NOMO-1 treated with DMSO at 0.1 percent for 48 hours (cell line): Measurements from ENCODE around the gene SLC25A44.
"Not testable (repeated sequence)": the region's sequence is repeated elsewhere in the genome, so short reads cannot be mapped to it uniquely, and the experiment has no call there.

Source experiments
- DNase-seq: peaks from one replicate; lab custom pipeline; 2025; ENCODE audit not compliant: unreplicated experiment; lab: John Stamatoyannopoulos, UW

SLC25A44 gene

DNA sequence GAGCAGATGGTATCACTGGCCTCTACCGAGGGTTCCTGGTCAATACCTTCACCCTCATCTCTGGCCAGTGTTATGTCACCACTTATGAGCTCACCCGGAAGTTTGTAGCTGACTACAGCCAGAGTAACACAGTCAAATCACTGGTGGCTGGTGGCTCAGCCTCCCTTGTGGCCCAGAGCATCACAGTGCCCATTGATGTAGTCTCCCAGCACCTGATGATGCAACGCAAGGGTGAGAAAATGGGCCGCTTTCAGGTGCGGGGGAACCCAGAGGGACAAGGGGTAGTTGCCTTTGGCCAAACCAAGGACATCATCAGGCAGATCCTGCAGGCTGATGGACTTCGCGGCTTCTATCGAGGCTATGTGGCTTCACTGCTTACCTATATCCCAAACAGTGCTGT lies 6.1 kb downstream of the SLC25A44 start:
- DNase-seq: no peak

DNA sequence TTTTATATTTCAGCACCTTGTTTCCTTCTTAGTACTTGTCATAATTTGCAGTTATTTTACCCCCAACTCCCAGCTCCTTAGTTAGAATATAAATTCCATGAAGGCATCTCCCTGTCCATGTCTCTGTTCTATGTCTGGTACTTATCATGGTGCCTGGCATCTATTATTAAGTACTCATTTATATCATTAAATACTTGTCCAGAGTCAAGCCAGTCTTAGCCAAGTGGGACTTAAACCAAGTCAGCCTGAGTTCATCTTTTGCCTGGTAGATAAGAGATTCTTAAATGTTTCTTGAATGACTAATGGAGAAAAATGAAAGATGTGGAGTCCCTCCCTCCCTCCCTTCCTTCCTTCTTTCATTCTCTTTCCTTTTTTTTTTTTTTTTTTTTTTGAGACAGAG lies 9.4 kb downstream of the SLC25A44 start:
- DNase-seq: no peak

GRCh38 chr1:156204686-156205085 lies 10.8 kb downstream of the SLC25A44 start:
- DNase-seq: no peak

GRCh38 chr1:156211243-156211642 lies 17.3 kb downstream of the SLC25A44 start:
- DNase-seq: no peak

DNA sequence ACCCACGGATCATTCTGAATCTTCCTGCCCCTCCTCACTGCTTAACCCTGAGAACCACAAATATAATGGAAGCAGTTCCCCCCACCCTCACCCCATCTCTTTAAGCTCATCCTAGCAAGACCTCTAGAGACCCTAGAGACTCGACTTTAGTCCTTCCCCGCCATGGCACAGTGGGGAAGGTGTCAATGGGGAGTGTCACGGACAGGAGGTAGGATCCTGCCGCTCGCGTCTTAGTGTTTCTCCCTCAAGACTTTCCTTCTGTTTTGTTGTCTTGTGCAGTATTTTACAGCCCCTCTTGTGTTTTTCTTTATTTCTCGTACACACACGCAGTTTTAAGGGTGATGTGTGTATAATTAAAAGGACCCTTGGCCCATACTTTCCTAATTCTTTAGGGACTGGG lies 18.2 kb downstream of the SLC25A44 start:
- DNase-seq: no peak

DNA sequence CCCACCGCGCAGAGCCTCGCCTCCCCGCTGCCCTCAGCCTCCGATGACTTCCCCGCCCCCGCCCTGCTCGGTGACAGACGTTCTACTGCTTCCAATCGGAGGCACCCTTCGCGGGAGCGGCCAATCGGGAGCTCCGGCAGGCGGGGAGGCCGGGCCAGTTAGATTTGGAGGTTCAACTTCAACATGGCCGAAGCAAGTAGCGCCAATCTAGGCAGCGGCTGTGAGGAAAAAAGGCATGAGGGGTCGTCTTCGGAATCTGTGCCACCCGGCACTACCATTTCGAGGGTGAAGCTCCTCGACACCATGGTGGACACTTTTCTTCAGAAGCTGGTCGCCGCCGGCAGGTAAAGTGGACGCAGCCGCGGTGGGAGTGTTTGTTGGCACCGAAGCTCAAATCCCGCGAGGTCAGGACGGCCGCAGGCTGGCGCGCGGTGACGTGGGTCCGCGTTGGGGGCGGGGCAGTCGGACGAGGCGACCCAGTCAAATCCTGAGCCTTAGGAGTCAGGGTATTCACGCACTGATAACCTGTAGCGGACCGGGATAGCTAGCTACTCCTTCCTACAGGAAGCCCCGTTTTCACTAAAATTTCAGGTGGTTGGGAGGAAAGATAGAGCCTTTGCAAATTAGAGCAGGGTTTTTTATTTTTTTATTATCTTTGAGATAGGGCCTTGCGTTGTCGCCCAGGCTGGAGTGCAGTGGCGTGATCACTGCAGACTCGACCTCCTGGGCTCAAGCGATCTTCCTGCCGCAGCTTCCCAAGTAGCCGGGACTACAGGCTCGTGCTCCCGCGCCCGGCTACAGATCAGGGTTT lies 19.1 kb downstream of the SLC25A44 start, which contains the start of gene PMF1:
Gene PMF1 (plus strand): TSS at position 175 of the 811 bp plus-strand sequence. CDS start 9 bp downstream, at position 184.
- DNase-seq: peak; percentile 92

- DNase-seq: no peak
Measured at GRCh38 chr1:156213644-156213966, 19.7 kb downstream of the SLC25A44 start.

- DNase-seq: no peak
Measured at GRCh38 chr1:156214024-156214748, 20.3 kb downstream of the SLC25A44 start.

DNA sequence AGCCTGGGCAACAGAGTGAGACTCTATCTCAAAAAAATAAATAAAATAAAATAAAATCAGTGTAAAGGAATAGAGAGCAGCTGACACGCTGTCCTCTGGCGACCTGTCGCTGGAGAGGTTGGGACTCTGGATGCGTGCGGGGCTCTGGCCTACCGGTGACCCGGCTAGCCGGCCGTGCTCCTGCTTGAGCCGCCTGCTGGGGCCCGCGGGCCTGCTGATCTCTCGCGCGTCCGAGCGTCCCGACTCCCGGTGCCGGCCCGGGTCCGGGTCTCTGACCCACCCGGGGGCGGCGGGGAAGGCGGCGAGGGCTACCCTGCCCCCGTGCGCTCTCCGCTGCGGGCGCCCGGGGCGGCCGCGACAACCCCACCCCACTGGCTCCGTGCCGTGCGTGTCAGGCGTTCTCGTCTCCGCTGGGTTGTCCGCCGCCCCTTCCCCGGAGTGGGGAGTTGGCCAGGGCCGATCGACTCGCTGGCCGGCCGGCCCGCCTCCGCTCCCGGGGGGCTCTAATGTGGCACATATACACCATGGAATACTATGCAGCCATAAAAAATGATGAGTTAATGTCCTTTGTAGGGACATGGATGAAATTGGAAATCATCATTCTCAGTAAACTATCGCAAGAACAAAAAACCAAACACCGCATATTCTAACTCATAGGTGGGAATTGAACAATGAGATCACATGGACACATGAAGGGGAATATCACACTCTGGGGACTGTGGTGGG lies 22.6 kb downstream of the SLC25A44 start:
- not testable (repeated sequence) for DNase-seq

- DNase-seq: peak; percentile 48
Measured at GRCh38 chr1:156217871-156218270, 24.0 kb downstream of the SLC25A44 start.

GRCh38 chr1:156220226-156220625 lies 26.3 kb downstream of the SLC25A44 start:
- no peak for DNase-seq

GRCh38 chr1:156221986-156222692 lies 28.2 kb downstream of the SLC25A44 start:
- no peak for DNase-seq

- no peak for DNase-seq
Measured at GRCh38 chr1:156225677-156226014, 31.7 kb downstream of the SLC25A44 start.

GRCh38 chr1:156226116-156226538 lies 32.2 kb downstream of the SLC25A44 start:
- no peak for DNase-seq

- DNase-seq: no peak
Measured at GRCh38 chr1:156226782-156227181, 32.9 kb downstream of the SLC25A44 start.

DNA sequence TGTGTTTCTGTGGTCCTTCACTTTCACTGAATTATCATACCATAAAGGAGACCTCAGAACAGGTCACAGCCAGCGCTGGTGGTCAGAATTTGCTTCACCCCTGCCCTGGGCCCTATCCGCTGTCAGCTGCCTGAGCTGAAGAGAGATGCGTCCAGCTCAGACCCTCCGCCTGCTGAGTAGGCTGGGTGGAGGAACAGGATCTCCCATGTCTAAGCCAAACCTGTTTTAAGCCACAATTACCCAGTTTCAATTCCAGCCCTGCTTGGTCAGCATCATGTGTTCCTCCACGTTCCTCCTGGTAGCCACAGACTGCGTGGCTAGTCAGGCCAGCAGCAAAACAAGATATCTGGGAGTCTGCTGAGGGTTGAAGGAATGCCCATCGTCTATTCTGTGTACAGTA lies 34.6 kb downstream of the SLC25A44 start:
- no peak for DNase-seq

GRCh38 chr1:156229809-156230472 lies 36.0 kb downstream of the SLC25A44 start:
- no peak for DNase-seq

- no peak for DNase-seq
Measured at GRCh38 chr1:156230473-156230837, 36.6 kb downstream of the SLC25A44 start.

DNA sequence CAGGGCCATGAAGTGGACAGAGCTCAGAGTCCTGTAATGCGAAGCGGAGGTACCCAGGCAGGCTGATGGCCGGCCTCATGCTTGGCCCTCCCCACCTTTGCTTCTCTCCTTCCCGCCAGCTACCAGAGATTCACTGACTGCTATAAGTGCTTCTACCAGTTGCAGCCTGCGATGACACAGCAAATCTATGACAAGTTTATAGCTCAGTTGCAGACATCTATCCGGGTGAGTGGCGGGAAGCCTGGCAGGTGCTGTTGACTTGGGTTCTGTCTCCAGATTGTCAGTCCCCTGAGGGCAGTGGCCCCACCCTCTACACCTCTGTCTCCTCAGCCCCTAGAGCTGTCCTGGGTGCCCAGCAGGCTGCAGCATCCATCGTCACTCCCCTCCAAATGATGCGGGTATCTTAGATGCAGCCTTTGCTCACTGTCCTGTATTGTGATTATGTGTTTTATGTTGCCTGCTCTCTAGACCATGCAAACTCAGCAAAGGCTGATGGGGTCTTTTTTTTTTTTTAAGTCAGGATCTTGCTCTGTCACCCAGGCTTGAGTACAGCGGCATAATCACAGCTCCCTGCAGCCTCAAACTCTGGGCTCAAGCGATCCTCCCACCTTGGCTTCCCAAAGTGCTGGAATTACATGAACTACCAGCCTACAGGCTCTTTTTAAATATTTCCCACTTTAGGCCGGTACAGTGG lies 38.4 kb downstream of the SLC25A44 start:
- no peak for DNase-seq
